K562 (cell line): ENCODE measurements around the gene POU4F2. TPM values are rescaled to one million over a fixed set of nuclear protein-coding genes. Genes with fewer than 3 reads are reported as not detected.

Source experiments
- ATAC-seq: fragments of 200-7000 bp; cut with Tn5 transposase; 3 replicates; pipeline ENCODE4 v1.9.1; 2020; ENCODE audit warnings: moderate library complexity
- BruUV-seq: library from RNA; stranded (reverse); fragments of 400-500 nt; replicated peaks from 2 replicates; lab custom pipeline; 2021; lab: Mats Ljungman, UMichigan
- CTCF ChIA-PET: fragments of 300-600 bp; formaldehyde crosslinking; extraction: SDS; loops from one replicate; lab custom pipeline; 2021; ENCODE audit warnings: low intra/inter-chr PET ratio; lab: Yijun Ruan, JAX
- POLR2A ChIA-PET: fragments of 300-600, 350-650 bp; sonication (Branson Sonifier 250); formaldehyde crosslinking; extraction: SDS; loops from one replicate; lab custom pipeline; 2021; ENCODE audit warnings: antibody characterized with exemption, inconsistent platforms; lab: Yijun Ruan, JAX
- DNase-seq, 4 experiments: peaks; one replicate each; pipeline versions ENCODE4 v3.0.0 to v3.0.0-alpha.2; 2011 to 2018; ENCODE audit warnings: low spot score in 3 of 4, mixed read lengths in 3 of 4; ENCODE audit errors: extremely low read depth in 1 of 4
- FAIRE-seq: peaks from 2 replicates; lab custom pipeline; 2011; peaks lifted over from hg19 to GRCh38; lab: Jason Lieb, UNC
- H2AFZ ChIP-seq: 2 replicates; pipeline ENCODE4 v1.6.0; 2011; ENCODE audit warnings: low read depth, low read length, control low read depth, inconsistent platforms
- H3K27ac ChIP-seq: fragments of 200-600 bp; 3 replicates; pipeline ENCODE4 v1.8.0; 2011; ENCODE audit warnings: low read depth, mild to moderate bottlenecking, control low read depth, inconsistent platforms, low read length, moderate library complexity, mixed read lengths; ENCODE audit errors: extremely low read depth
- H3K27me3 ChIP-seq, 2 experiments: fragments of 300-600 bp in 1 of 2; 2 replicates in 1 of 2; 3 replicates in 1 of 2; pipeline versions ENCODE4 v1.6.0 to v1.8.0; 2011; ENCODE audit warnings: inconsistent platforms in 2 of 2, low read length in 2 of 2, mild to moderate bottlenecking in 1 of 2, mixed read lengths in 1 of 2, moderate library complexity in 1 of 2; ENCODE audit not compliant: control insufficient read depth in 2 of 2, insufficient read depth in 2 of 2
- H3K36me3 ChIP-seq: fragments of 300-600 bp; 3 replicates; pipeline ENCODE4 v1.8.0; 2011; ENCODE audit warnings: mild to moderate bottlenecking, low read length, inconsistent platforms; ENCODE audit not compliant: control insufficient read depth, insufficient read depth
- H3K4me1 ChIP-seq, 2 experiments: fragments of 200-600 bp in 1 of 2; replicated peaks in 1 of 2; 2 replicates in 1 of 2; 3 replicates in 1 of 2; pipeline versions ENCODE4 v1.5.1 to v1.8.0; 2011; ENCODE audit warnings: inconsistent platforms in 2 of 2, low read length in 2 of 2, mild to moderate bottlenecking in 1 of 2, mixed read lengths in 1 of 2, moderate library complexity in 1 of 2; ENCODE audit not compliant: control insufficient read depth in 2 of 2, insufficient read depth in 2 of 2
- H3K4me2 ChIP-seq: 2 replicates; pipeline ENCODE4 v1.6.1; 2011; ENCODE audit warnings: low read length, control low read depth, inconsistent platforms, mixed read lengths; ENCODE audit not compliant: insufficient read depth
- H3K4me3 ChIP-seq: fragments of 200-600 bp; sonication (generic), shearing (Covaris generic); 2 replicates; pipeline ENCODE4 v1.5.1; 2016; ENCODE audit warnings: control low read depth, inconsistent platforms
- H3K79me2 ChIP-seq: fragments of 200-600 bp; 3 replicates; pipeline ENCODE4 v1.8.0; 2011; ENCODE audit warnings: low read length, inconsistent platforms; ENCODE audit not compliant: control insufficient read depth, insufficient read depth
- H3K9ac ChIP-seq, 2 experiments: 2 replicates each; pipeline versions ENCODE4 v1.6.0 to v1.6.1; 2011; ENCODE audit warnings: low read depth in 2 of 2, low read length in 2 of 2, control low read depth in 1 of 2, inconsistent platforms in 1 of 2, mild to moderate bottlenecking in 1 of 2, mixed read lengths in 1 of 2; ENCODE audit not compliant: insufficient read depth in 1 of 2
- H3K9me1 ChIP-seq: one replicate; pipeline ENCODE4 v1.6.0; 2011; ENCODE audit warnings: inconsistent platforms, mild to moderate bottlenecking, low read length, moderate library complexity; ENCODE audit not compliant: control insufficient read depth, insufficient read depth
- H3K9me3 ChIP-seq: replicated peaks from 2 replicates; pipeline ENCODE4 v1.5.1; 2011; ENCODE audit warnings: low read depth, low read length, inconsistent platforms; ENCODE audit not compliant: control insufficient read depth, insufficient read depth
- H4K20me1 ChIP-seq: replicated peaks from 2 replicates; pipeline ENCODE4 v1.6.1; 2011; ENCODE audit warnings: low read length, inconsistent platforms, mixed read lengths; ENCODE audit not compliant: control insufficient read depth, insufficient read depth
- EP300 ChIP-seq: IDR thresholded peaks from 2 replicates; pipeline ENCODE4 v1.6.1; 2012; ENCODE audit warnings: low read length, improper control_type of control experiment
- ETV5 ChIP-seq: sonication (generic); formaldehyde crosslinking; IDR thresholded peaks from 2 replicates; pipeline ENCODE4 v1.4.0; 2020; ENCODE audit warnings: low read depth, mild to moderate bottlenecking, missing genetic modification reagents
- FOXK1 ChIP-seq: sonication (generic); formaldehyde crosslinking; IDR thresholded peaks from 2 replicates; pipeline ENCODE4 v1.8.0; 2022; ENCODE audit warnings: missing genetic modification reagents, mild to moderate bottlenecking, borderline replicate concordance
- HIVEP1 ChIP-seq: fragments of 250-450 bp; sonication (Bioruptor Pico); IDR thresholded peaks from 2 replicates; pipeline ENCODE4 v1.4.0; 2020; ENCODE audit warnings: mild to moderate bottlenecking
- IFI16 ChIP-seq: fragments of 250-450 bp; sonication (Bioruptor Pico); IDR thresholded peaks from 2 replicates; pipeline ENCODE4 v2.1.2; 2022; ENCODE audit warnings: mild to moderate bottlenecking, inconsistent platforms
- MEIS2 ChIP-seq: fragments of 450-650 bp; IDR thresholded peaks from 2 replicates; pipeline ENCODE4 v1.6.1; 2014; ENCODE audit warnings: mild to moderate bottlenecking; ENCODE audit not compliant: partially characterized antibody
- NR2C2 ChIP-seq, 2 experiments: fragments of 200-800 bp in 1 of 2; sonication (Bioruptor generic) in 1 of 2; sonication (generic) in 1 of 2; formaldehyde crosslinking in 1 of 2; IDR thresholded peaks; 2 replicates each; pipeline versions ENCODE4 v1.6.1 to v1.8.0; 2016 to 2022; ENCODE audit warnings: mild to moderate bottlenecking in 1 of 2, missing compliant biosample characterization in 1 of 2, missing genetic modification characterization in 1 of 2, missing genetic modification reagents in 1 of 2
- SMARCC2 ChIP-seq: fragments of 450-650 bp; IDR thresholded peaks from 2 replicates; pipeline ENCODE4 v1.6.1; 2017; ENCODE audit warnings: antibody characterized with exemption, moderate library complexity, mild to moderate bottlenecking, low read depth
- STAT5A ChIP-seq: IDR thresholded peaks from 2 replicates; pipeline ENCODE4 v1.6.1; 2012; ENCODE audit warnings: low read length, inconsistent platforms, borderline replicate concordance
- ZNF239 ChIP-seq: fragments of 250-450 bp; sonication (Bioruptor Pico); IDR thresholded peaks from 2 replicates; pipeline ENCODE4 v1.4.0; 2020; ENCODE audit warnings: mild to moderate bottlenecking
- ZNF24 ChIP-seq: fragments of 450-650 bp; IDR thresholded peaks from 2 replicates; pipeline ENCODE4 v1.6.1; 2016
- ZNF347 ChIP-seq: fragments of 450-650 bp; formaldehyde crosslinking; IDR thresholded peaks from 2 replicates; pipeline ENCODE4 v1.4.0; 2020; ENCODE audit warnings: low read depth, mild to moderate bottlenecking, moderate library complexity
- ZNF589 ChIP-seq: fragments of 200-800 bp; sonication (Bioruptor generic); IDR thresholded peaks from 2 replicates; pipeline ENCODE4 v1.6.1; 2016; ENCODE audit warnings: low read depth, missing genetic modification characterization, missing compliant biosample characterization
- WGBS: fragments of 100-300 bp; shearing (Covaris generic); methylation state at CpG from one replicate; pipeline ENCODE4 v1.1.6; 2016; ENCODE audit warnings: low coverage, mixed read lengths; ENCODE audit not compliant: insufficient coverage; ENCODE audit errors: missing lambda C conversion rate; 5-methylcytosine and 5-hydroxymethylcytosine counted together
- in situ Hi-C: fragments of 300-500 bp; cut with MboI; formaldehyde crosslinking; loops from 4 replicates; pipeline ENCODE4 v1.15.0; 2018; ENCODE audit warnings: inconsistent platforms, mixed read lengths
- intact Hi-C: fragments of 100-400 bp; cut with micrococcal nuclease; formaldehyde crosslinking; loops from 2 replicates; pipeline ENCODE4 v1.14.2; 2022
- polyA plus RNA-seq, 8 experiments: library from polyadenylated mRNA; depleted of rRNA in 4 of 8; stranded (reverse) in 5 of 8; unstranded in 3 of 8; fragments of >200 nt; fragmentation: Nextera tagmentation in 2 of 8; fragmentation: Illumina TruSeq in 1 of 8; extraction: Ambion mirVana in 2 of 8; extraction: Trizol in 1 of 8; gene quantifications; 2 replicates each; pipeline versions ENCODE4 v1.2.1 to v1.2.3, GENCODE V29; 2011 to 2014; ENCODE audit warnings: inconsistent platforms in 1 of 8, missing spikeins in 1 of 8
- total RNA-seq, 7 experiments: library from RNA; depleted of rRNA in 6 of 7; stranded (reverse); fragments of >200 nt in 6 of 7; fragmentation: Illumina TruSeq in 2 of 7; extraction: Trizol in 2 of 7; gene quantifications; 2 replicates each; pipeline versions ENCODE4 v1.2.1 to v1.2.3, GENCODE V29; 2011 to 2021; ENCODE audit warnings: low replicate concordance in 1 of 7
- TF ChIP-seq, protein P1 (sequence below): fragments of 450-650 bp; formaldehyde crosslinking; IDR thresholded peaks from 2 replicates; pipeline ENCODE4 v1.4.0; 2020; ENCODE audit warnings: mild to moderate bottlenecking, mixed read lengths
- TF ChIP-seq, protein P2 (sequence below): fragments of 250-450 bp; sonication (Bioruptor Pico); IDR thresholded peaks from 2 replicates; pipeline ENCODE4 v1.4.0; 2020
- TF ChIP-seq, protein P3 (sequence below): fragments of 450-650 bp; formaldehyde crosslinking; IDR thresholded peaks from 2 replicates; pipeline ENCODE4 v1.4.0; 2022; ENCODE audit warnings: missing genetic modification characterization

Gene POU4F2
- total and polyA plus RNA-seq, 9 of the 15 experiments (the other 6 are each of a cell fraction or from before 2014, with no cell fraction given) = not detected

DNA sequence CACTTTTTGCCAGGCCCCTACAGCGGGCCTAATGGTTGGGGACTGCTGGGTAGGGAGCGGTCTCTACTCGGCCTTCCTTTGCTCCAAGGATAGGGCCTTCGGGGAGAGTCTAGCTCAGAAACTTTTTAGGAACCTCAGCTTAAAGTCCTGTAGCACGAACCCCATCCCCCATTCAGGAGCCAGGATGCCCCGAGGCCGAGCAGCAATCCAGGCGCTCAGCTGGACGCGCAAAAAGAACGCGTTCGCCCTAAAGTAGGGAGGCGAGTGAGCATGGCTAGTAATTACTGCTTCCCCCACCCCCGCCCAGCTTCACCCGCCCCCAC is 9.7 kb downstream of the POU4F2 start:
- in situ Hi-C loops (no loop called here), intact Hi-C loops (loop anchor here (10.0 kb wide), 1 partner anchor 304 kb away; no protein-coding TSS in a partner anchor)
- no peak for ATAC-seq
- no peak for FAIRE-seq
- POLR2A ChIA-PET = no interaction called here
- DNase-seq = no peak
- no peak overlapping the region for H2AFZ ChIP-seq
- H3K9me1 ChIP-seq = no peaks in the 10 kb centered on the region
- H3K27me3 ChIP-seq = peaks cover 0 to 8% of the 10 kb centered on the region in 2 experiments; a peak in 3 of 5 replicates
- H3K9ac ChIP-seq = no peak overlapping the region
- WGBS = 1% methylated on average over 9 of the region's 16 CpGs
- no peak overlapping the region for H3K4me3 ChIP-seq
- CTCF ChIA-PET = no interaction called here
- no peaks in the 10 kb centered on the region for H3K36me3 ChIP-seq
- H3K79me2 ChIP-seq = no peaks in the 10 kb centered on the region
- H3K4me2 ChIP-seq = no peak overlapping the region
- no peaks in the 10 kb centered on the region for H4K20me1 ChIP-seq
- H3K27ac ChIP-seq = no peak overlapping the region
- no peaks in the 10 kb centered on the region for H3K9me3 ChIP-seq
- BruUV-seq = no TSS peak
- H3K4me1 ChIP-seq = no peaks in the 10 kb centered on the region
- TF ChIP-seq ETV5 (no peak), ZNF239 (CRISPR knock-in tag) (no peak), ZNF347 (CRISPR knock-in tag) (no peak), IFI16 (CRISPR knock-in tag) (no peak), EP300 (no peak), SMARCC2 (no peak), HIVEP1 (CRISPR knock-in tag) (no peak), MEIS2 (no peak), STAT5A (no peak), FOXK1 (CRISPR knock-in tag) (no peak), ZNF589 (no peak), ZNF24 (no peak), NR2C2 (CRISPR knock-in tag; IDR thresholded peaks at IDR 0.05) (no peak), NR2C2 (tag; IDR thresholded peaks at IDR 0.05) (no peak)
- TF ChIP-seq, protein P1, sequence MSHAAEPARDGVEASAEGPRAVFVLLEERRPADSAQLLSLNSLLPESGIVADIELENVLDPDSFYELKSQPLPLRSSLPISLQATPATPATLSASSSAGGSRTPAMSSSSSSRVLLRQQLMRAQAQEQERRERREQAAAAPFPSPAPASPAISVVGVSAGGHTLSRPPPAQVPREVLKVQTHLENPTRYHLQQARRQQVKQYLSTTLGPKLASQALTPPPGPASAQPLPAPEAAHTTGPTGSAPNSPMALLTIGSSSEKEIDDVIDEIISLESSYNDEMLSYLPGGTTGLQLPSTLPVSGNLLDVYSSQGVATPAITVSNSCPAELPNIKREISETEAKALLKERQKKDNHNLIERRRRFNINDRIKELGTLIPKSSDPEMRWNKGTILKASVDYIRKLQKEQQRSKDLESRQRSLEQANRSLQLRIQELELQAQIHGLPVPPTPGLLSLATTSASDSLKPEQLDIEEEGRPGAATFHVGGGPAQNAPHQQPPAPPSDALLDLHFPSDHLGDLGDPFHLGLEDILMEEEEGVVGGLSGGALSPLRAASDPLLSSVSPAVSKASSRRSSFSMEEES (CRISPR knock-in tag) = no peak
- TF ChIP-seq, protein P2, sequence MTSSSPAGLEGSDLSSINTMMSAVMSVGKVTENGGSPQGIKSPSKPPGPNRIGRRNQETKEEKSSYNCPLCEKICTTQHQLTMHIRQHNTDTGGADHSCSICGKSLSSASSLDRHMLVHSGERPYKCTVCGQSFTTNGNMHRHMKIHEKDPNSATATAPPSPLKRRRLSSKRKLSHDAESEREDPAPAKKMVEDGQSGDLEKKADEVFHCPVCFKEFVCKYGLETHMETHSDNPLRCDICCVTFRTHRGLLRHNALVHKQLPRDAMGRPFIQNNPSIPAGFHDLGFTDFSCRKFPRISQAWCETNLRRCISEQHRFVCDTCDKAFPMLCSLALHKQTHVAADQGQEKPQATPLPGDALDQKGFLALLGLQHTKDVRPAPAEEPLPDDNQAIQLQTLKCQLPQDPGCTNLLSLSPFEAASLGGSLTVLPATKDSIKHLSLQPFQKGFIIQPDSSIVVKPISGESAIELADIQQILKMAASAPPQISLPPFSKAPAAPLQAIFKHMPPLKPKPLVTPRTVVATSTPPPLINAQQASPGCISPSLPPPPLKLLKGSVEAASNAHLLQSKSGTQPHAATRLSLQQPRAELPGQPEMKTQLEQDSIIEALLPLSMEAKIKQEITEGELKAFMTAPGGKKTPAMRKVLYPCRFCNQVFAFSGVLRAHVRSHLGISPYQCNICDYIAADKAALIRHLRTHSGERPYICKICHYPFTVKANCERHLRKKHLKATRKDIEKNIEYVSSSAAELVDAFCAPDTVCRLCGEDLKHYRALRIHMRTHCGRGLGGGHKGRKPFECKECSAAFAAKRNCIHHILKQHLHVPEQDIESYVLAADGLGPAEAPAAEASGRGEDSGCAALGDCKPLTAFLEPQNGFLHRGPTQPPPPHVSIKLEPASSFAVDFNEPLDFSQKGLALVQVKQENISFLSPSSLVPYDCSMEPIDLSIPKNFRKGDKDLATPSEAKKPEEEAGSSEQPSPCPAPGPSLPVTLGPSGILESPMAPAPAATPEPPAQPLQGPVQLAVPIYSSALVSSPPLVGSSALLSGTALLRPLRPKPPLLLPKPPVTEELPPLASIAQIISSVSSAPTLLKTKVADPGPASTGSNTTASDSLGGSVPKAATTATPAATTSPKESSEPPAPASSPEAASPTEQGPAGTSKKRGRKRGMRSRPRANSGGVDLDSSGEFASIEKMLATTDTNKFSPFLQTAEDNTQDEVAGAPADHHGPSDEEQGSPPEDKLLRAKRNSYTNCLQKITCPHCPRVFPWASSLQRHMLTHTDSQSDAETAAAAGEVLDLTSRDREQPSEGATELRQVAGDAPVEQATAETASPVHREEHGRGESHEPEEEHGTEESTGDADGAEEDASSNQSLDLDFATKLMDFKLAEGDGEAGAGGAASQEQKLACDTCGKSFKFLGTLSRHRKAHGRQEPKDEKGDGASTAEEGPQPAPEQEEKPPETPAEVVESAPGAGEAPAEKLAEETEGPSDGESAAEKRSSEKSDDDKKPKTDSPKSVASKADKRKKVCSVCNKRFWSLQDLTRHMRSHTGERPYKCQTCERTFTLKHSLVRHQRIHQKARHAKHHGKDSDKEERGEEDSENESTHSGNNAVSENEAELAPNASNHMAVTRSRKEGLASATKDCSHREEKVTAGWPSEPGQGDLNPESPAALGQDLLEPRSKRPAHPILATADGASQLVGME = no peak
- TF ChIP-seq, protein P3, sequence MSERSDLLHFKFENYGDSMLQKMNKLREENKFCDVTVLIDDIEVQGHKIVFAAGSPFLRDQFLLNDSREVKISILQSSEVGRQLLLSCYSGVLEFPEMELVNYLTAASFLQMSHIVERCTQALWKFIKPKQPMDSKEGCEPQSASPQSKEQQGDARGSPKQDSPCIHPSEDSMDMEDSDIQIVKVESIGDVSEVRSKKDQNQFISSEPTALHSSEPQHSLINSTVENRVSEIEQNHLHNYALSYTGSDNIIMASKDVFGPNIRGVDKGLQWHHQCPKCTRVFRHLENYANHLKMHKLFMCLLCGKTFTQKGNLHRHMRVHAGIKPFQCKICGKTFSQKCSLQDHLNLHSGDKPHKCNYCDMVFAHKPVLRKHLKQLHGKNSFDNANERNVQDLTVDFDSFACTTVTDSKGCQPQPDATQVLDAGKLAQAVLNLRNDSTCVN (CRISPR knock-in tag) = no peak
